Endothelial cell (in vitro differentiated cells): ENCODE results near the gene IRF4. TPM values are rescaled to one million over a fixed set of nuclear protein-coding genes. Genes with fewer than 3 reads are reported as not detected.

Experiments used
- DNase-seq: peaks from one replicate; pipeline ENCODE4 v3.0.0; 2021; ENCODE audit warnings: low spot score
- H3K27ac Mint-ChIP-seq: one replicate; pipeline ENCODE4 v1.8.0; 2021; ENCODE audit warnings: mixed read lengths, inconsistent platforms; ENCODE audit not compliant: unreplicated experiment
- H3K27me3 Mint-ChIP-seq: one replicate; pipeline ENCODE4 v1.8.0; 2021; ENCODE audit warnings: mild to moderate bottlenecking, moderate library complexity, mixed read lengths, inconsistent platforms; ENCODE audit not compliant: unreplicated experiment
- H3K36me3 Mint-ChIP-seq: one replicate; pipeline ENCODE4 v1.8.0; 2021; ENCODE audit warnings: mild to moderate bottlenecking, low read depth, mixed read lengths, inconsistent platforms; ENCODE audit not compliant: unreplicated experiment
- H3K4me1 Mint-ChIP-seq: one replicate; pipeline ENCODE4 v1.8.0; 2021; ENCODE audit warnings: mild to moderate bottlenecking, mixed read lengths, inconsistent platforms; ENCODE audit not compliant: unreplicated experiment
- H3K4me3 Mint-ChIP-seq: one replicate; pipeline ENCODE4 v1.8.0; 2021; ENCODE audit warnings: mild to moderate bottlenecking, mixed read lengths, inconsistent platforms; ENCODE audit not compliant: unreplicated experiment
- H3K9me3 Mint-ChIP-seq: one replicate; pipeline ENCODE4 v1.8.0; 2021; ENCODE audit warnings: mixed read lengths, inconsistent platforms; ENCODE audit not compliant: unreplicated experiment
- total RNA-seq: library from RNA; stranded (reverse); fragmentation: NEBNext Ultra II Directional; extraction: Animal tissue kit (Norgen Biotek cat#: 25700); gene quantifications from one replicate; pipeline ENCODE4 v1.2.1, GENCODE V29; 2021; ENCODE audit not compliant: unreplicated experiment
- TF ChIP-seq, protein P1 (sequence below): fragments of 200-600 bp; sonication (generic); IDR thresholded peaks from one replicate; pipeline ENCODE4 v1.5.0; 2021; ENCODE audit warnings: antibody characterized with exemption; ENCODE audit not compliant: unreplicated experiment

The IRF4 gene
- total RNA-seq, 1 donor from 2014 or later, result not detected

DNA sequence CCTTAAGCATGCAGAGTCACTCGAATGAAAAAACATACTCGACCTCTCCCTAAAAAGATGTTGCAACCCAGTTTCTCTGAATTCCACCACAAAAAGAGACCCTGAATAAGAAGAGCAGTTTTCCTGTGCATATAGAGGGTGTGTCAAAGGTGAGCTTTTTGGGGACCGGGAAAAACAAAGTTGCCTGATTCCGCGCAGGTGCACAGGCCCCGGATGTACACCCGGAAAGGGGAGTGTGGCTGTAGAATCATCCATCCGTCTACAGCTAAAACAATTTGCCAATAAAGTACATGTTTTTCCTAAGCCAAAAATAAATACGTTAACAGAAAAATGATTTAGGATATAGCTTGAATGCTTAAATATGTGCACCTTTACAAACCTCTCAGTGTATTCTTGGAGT, 41.2 kb upstream of the IRF4 start:
- Mint-ChIP-seq H3K9me3 (peaks cover 31% of the 10 kb centered on the region), H3K36me3 (peaks cover 57% of the 10 kb centered on the region), H3K4me3 (no peak overlapping the region), H3K27me3 (peaks cover 28% of the 10 kb centered on the region), H3K27ac (no peak overlapping the region), H3K4me1 (peaks cover 4% of the 10 kb centered on the region)
- DNase-seq, result no peak
- TF ChIP-seq, protein P1, sequence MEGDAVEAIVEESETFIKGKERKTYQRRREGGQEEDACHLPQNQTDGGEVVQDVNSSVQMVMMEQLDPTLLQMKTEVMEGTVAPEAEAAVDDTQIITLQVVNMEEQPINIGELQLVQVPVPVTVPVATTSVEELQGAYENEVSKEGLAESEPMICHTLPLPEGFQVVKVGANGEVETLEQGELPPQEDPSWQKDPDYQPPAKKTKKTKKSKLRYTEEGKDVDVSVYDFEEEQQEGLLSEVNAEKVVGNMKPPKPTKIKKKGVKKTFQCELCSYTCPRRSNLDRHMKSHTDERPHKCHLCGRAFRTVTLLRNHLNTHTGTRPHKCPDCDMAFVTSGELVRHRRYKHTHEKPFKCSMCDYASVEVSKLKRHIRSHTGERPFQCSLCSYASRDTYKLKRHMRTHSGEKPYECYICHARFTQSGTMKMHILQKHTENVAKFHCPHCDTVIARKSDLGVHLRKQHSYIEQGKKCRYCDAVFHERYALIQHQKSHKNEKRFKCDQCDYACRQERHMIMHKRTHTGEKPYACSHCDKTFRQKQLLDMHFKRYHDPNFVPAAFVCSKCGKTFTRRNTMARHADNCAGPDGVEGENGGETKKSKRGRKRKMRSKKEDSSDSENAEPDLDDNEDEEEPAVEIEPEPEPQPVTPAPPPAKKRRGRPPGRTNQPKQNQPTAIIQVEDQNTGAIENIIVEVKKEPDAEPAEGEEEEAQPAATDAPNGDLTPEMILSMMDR, result no peak

DNA sequence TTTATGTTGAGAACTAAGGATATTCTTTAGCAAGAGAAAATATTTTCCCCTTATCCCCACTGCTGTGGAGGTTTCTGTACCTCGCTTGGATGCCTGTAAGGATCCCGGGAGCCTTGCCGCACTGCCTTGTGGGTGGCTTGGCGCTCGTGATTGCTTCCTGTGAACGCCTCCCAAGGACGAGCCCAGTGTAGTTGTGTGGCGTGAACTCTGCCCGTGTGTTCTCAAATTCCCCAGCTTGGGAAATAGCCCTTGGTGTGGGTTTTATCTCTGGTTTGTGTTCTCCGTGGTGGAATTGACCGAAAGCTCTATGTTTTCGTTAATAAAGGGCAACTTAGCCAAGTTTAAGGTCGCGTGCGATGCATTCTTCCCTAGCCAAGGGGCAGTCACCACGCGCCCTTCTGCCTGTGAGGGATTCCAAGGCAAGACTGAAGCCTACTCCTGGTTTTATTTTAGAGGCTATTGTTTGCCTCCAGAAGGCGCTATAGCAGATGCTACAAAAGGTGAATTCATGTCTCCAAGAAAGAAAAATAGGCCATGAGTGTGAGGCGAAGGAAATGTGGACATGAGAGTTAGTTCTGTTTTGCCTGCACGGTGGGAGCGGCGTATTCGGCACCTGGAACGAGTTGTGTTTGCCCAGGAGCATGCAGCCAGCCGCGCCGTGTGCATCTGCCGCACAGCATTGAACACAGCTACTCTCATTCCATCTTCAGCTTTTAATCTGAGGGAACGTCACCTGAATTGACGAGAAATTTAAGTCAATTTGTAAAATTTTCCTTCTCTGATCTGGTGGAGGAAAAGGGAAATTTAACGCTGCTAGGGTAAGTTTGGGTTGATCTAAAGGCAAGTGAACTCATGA, 40.3 kb upstream of the IRF4 start:
- TF ChIP-seq, protein P1, result no peak
- Mint-ChIP-seq H3K27me3 (peaks cover 25% of the 10 kb centered on the region), H3K9me3 (peaks cover 36% of the 10 kb centered on the region), H3K36me3 (peaks cover 61% of the 10 kb centered on the region), H3K4me1 (peaks cover 7% of the 10 kb centered on the region), H3K4me3 (no peak overlapping the region), H3K27ac (no peak overlapping the region)
- no peak for DNase-seq

DNA sequence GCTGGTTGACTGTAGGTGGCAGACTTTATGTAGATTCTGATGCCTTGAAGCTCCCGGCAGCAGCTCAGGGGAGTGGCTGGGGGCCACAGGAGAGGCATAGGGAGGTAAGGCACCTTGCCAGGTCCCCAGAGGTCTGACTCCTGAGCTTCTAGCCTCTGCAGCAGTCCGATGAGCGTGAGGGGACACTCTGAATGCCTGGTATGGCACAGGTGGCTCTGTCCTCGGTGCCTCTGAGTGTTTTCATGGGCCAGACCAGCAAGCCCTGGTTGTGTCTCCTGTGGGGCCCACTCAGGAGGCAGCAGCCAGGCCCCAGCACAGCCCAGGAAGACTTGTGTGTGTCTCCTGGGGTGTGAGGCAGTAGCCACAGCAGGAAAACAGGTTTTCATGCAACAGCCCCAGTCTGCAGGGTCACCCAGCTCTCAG, 39.7 kb upstream of the IRF4 start:
- TF ChIP-seq, protein P1, result no peak
- H3K27ac Mint-ChIP-seq, result no peak overlapping the region
- H3K9me3 Mint-ChIP-seq, result peaks cover 40% of the 10 kb centered on the region
- peaks cover 61% of the 10 kb centered on the region for H3K36me3 Mint-ChIP-seq
- peaks cover 7% of the 10 kb centered on the region for H3K4me1 Mint-ChIP-seq
- DNase-seq, result no peak
- H3K4me3 Mint-ChIP-seq, result no peak overlapping the region
- peaks cover 27% of the 10 kb centered on the region for H3K27me3 Mint-ChIP-seq

DNA sequence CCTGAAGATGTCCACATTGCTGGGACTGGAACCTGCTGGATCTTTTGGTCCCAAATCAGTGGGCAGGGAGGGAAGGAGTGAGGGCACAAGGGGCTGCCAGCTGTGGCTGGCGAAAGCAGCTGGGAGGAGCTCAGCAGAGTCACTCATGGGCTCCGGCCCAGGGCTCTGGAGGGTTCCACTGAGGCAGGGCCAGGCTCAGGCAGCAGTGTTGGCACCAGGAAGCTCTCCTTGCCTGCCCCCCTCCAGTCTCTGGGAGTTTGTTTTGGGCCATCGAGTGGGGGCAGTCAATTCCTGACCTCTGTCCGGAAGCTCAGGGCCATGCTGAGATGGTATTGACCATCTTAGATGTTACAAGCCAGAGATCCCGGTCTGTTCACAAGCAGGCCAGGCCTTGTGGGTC, 39.1 kb upstream of the IRF4 start:
- TF ChIP-seq, protein P1, result no peak
- no peak for DNase-seq
- H3K27ac Mint-ChIP-seq, result no peak overlapping the region
- peaks cover 56% of the 10 kb centered on the region for H3K36me3 Mint-ChIP-seq
- peaks cover 7% of the 10 kb centered on the region for H3K4me1 Mint-ChIP-seq
- H3K9me3 Mint-ChIP-seq, result peaks cover 41% of the 10 kb centered on the region
- peak overlapping the region; percentile 68 for H3K4me3 Mint-ChIP-seq
- H3K27me3 Mint-ChIP-seq, result peaks cover 28% of the 10 kb centered on the region

DNA sequence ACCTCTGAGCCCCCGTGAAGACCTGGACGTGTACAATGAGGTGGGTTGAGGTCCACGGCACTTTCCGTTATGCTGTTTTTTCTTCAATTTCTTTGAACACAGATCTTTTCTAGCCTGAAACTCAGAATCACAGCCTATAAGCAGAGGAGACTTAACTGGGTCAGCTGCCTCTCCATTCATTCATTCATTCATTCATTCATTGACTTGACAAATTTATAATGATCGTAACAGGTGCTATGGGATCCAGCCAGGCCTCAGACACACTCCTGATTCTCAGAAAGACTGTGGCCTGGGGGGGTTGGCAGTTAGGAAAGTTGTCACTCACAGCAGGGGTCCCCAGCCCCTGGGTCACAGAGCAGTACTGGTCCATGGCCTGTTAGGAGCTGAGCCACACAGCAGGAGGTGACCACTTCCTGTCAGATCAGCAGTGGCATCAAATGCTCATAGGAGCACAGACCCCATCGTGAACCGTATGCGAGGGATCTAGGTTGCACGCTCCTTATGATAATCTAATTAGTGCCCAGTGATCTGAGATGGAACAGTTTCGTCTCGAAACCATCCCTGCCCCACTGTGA, 38.6 kb upstream of the IRF4 start:
- peaks cover 52% of the 10 kb centered on the region for H3K36me3 Mint-ChIP-seq

More for the DNA sequence above, 38.6 kb upstream of the IRF4 start:
- TF ChIP-seq, protein P1, result no peak
- H3K4me1 Mint-ChIP-seq, result peaks cover 7% of the 10 kb centered on the region
- no peak for DNase-seq
- H3K27ac Mint-ChIP-seq, result no peak overlapping the region
- peaks cover 32% of the 10 kb centered on the region for H3K27me3 Mint-ChIP-seq
- H3K9me3 Mint-ChIP-seq, result peaks cover 41% of the 10 kb centered on the region
- peak overlapping the region; percentile 68 for H3K4me3 Mint-ChIP-seq
